GM18505 (cell line): ENCODE data around the gene SLC25A25.

Experiments
- ATAC-seq: cut with Tn5 transposase; IDR thresholded peaks from one replicate; pipeline ENCODE4 v1.9.1; 2021; ENCODE audit not compliant: unreplicated experiment
- POLR2A ChIP-seq: IDR thresholded peaks from 4 replicates; pipeline ENCODE4 v1.6.1; 2011; ENCODE audit warnings: borderline replicate concordance; ENCODE audit not compliant: insufficient read depth, insufficient read length; ENCODE audit errors: extremely low read depth

SLC25A25 gene

GRCh38 chr9:128120061-128120740 is 52.2 kb downstream of the SLC25A25 start:
- no peak for TF ChIP-seq POLR2A
- ATAC-seq: no peak

- no peak for TF ChIP-seq POLR2A
- no peak for ATAC-seq
These were observed 52.9 kb downstream of the SLC25A25 start for GRCh38 chr9:128120741-128121465.

DNA sequence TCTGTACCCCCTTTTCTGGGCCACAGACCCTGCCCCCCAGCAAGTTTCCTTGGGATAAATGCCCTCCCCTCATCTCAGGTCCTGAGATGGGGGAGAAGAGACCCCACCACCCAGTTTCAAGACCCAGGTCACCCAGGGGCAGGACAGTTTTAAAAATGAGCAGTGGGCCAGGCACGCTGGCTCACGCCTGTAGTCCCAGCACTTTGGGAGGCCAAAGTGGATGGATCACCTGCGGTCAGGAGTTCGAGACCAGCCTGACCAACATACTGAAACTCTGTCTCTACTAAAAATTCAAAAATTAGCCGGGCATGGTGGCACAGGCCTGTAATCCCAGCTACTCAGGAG is 53.4 kb downstream of the SLC25A25 start:
- TF ChIP-seq POLR2A: no peak
- ATAC-seq: no peak

DNA sequence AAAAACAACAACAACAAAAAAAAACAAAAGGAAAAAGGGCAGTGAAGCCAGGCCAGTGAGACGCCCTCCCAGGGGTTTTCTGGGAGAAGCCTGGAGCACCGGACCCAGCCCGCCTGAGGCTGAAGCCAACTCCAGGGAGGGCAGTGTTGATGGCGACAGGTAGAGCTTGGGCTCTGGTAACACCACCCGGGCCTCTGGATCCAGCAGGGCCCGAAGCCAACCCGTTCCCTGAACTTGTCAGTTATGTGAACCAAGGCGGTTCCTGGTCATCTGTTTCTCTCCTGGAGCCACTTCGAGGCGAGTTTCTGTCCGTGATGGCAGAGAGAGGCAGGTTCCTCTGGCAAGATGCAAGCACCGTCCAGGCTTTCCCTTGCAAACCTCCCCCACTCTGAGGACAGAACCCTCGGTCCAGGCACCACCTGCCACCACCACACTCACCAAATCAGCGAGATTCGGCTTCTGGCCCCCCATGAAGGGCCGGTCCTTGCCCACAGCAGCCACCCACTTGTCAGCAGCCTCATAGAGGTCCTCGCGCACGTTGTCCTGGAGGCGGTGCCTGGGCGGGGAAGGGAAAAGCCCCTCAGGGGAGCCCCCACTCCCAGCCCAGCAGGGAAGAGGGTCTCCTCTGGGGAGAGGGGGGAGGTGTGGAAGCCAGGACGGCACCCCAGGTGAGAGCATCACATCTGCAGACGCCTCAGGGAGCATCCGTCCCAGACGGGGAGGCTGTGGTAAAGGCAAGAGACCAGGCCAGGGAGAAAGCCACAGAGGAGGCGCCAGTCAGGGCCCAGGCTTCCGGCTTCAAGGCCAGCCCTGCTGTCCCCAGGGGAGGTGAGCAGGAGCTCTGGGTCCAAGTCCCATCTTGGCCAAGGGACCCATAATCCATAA is 54.1 kb downstream of the SLC25A25 start:
- no peak for TF ChIP-seq POLR2A
- no peak for ATAC-seq

- no peak for TF ChIP-seq POLR2A
- ATAC-seq: no peak
These were observed 54.8 kb downstream of the SLC25A25 start for GRCh38 chr9:128122809-128123175.

GRCh38 chr9:128123451-128124080 is 55.5 kb downstream of the SLC25A25 start:
- no peak for ATAC-seq
- no peak for TF ChIP-seq POLR2A

- ATAC-seq: no peak
- TF ChIP-seq POLR2A: no peak
These were observed 56.4 kb downstream of the SLC25A25 start for GRCh38 chr9:128124451-128124850.

- no peak for ATAC-seq
- TF ChIP-seq POLR2A: no peak
These were observed 57.0 kb downstream of the SLC25A25 start for GRCh38 chr9:128124873-128125579.

- TF ChIP-seq POLR2A: no peak
- no peak for ATAC-seq
These were observed 57.7 kb downstream of the SLC25A25 start for GRCh38 chr9:128125580-128126354.

DNA sequence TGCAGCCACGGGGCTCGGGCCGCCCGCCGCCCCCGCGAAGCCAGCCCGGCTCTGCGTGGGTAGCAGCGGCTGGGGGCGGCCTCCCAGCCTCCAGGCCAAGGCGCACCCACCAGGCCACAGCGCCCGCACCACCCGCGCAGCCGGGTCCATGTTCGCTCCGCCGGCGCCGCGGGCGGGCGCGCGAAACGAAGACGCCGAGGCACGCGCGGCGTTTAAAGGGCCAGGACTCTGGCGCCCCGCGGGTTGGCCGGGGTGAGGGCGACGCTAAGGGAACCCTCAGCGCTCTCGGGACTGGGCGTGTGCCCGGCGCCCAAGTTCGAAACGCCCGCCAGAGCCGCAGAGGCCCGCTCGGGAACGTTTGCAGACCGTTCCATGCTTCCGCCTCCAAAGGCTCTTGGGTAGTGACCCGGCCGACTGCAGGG is 59.5 kb downstream of the SLC25A25 start, which contains the start of gene PTGES2:
Gene PTGES2, minus strand, starts transcription at position 162 of the 422 bp plus-strand sequence. Its CDS starts 12 bp downstream, at position 150.
- ATAC-seq: peak; percentile 63

DNA sequence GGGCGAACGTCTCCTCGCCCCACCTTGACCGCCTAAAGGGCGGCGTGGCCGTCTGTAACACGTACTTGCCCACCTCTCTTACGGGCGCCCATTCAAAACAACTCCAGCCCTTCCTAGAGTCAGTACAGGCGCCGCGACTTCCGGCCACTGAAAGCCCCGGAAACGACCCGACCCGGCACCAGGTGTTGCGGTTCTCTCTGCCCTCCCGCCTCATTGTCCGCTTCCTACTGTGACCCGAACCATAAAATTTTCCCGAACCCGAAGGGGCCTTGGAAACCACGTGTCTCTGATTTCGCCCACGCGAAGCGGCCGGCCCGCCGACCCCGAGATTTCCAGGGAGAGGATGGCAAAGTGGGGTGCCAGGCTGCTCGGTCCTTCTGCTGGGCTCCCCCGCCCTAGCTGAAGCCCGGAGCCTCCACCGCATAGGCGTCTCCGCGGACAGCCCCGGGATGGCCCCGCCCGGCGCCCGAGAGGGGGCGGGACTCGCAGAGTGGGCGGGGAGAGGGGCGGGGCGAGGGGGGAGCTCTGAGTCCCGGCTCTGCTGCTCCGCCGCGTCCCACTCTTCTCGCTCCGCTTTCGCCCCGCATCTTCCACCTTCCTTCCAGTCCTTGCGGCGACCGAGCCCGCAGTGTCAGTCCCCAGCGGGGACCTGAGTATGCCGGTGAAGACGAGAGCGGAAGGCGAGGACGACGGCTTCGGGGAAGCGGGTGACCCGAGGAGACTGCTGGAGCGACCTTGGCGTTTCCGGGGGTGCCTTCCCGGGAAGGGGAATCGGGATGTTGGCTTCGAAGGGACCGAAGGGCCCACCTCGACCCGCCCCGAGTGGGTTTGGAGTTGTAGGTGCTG is 60.2 kb downstream of the SLC25A25 start:
- ATAC-seq: peak; percentile 60
- TF ChIP-seq POLR2A: peak; percentile 28

More for the DNA sequence above, 59.5 kb downstream of the SLC25A25 start, which contains the start of gene PTGES2:
- peak; percentile 36 for TF ChIP-seq POLR2A
